ENCODE data around the gene CUL9. TPM values are rescaled to one million over a fixed set of nuclear protein-coding genes. Genes with fewer than 3 reads are reported as not detected.
A peak's percentile ranks its signal among the peaks of the same experiment; 100 is the strongest.

The CUL9 gene
- total RNA-seq, 2 donors from 2014 or later = 14.6 to 17.4 TPM

DNA sequence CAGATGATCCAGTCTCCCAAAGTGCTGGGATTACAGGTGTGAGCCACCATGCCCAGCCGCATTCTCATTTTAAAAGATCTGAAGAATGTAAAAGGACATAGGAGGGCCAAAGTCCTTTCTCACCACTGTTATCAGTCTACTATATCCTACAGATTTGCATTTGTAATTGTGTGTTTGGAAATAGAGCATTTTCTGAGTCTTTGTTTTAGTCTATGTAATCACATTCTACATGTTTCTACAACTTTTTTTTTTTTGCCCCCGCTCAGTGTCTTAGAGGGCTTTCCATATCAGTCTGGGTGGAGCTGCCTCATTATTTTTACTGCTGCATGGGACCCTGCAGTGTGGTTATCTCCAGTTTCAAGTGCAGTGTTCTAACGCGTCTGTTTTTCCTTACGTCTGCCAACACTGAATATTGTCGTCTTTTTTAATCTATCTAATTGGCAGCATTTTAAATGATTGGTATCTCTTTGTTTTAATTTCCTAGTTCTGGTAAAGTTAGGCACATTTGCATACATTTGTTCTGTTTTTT lies 7.8 kb downstream of the CUL9 start:
- no peak for DNase-seq
- ATAC-seq = no peak
- intact Hi-C loops (cut with DNase I) = no loop called here

DNA sequence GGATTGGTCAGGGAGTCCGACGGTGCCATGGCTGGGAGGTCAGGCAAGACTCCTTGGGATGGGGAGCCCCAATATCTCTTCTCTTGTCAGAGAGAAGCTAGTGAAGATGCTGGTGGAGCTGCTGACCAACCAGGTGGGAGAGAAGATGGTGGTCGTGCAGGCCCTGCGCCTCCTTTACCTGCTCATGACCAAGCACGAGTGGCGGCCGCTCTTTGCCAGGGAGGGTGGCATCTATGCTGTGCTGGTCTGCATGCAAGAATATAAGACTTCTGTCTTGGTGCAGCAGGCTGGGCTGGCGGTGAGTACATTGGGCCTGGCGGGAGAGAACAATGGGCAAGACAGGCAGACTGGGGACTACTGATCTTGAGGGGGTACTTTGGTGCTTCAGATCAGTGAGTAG lies 10.9 kb downstream of the CUL9 start:
- intact Hi-C loops (cut with DNase I) = no loop called here

DNA sequence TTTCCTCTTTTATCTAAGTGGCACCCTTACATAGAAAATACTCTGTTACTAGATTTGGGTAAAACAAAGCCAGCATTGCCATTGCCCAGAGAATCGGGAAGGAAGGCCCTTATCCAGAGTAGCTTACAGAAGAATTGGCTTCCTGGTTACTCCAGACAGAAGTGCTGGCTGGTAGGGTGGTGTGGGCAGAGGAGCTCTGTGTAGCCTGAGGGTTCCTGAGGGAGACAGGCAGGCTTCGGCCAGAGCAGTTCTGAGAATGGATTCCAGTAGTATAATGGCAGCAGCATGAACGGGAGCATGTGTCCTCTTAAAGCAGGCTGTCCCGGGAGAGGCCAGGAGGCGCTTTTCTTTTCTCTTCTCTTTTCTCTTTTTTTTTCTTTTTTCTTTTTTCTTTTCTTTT lies 11.9 kb downstream of the CUL9 start:
- DNase-seq (no peak), ATAC-seq (no peak)
- intact Hi-C loops (cut with DNase I) = no loop called here

More for the DNA sequence above, 10.9 kb downstream of the CUL9 start:
- DNase-seq (no peak), ATAC-seq (no peak)

DNA sequence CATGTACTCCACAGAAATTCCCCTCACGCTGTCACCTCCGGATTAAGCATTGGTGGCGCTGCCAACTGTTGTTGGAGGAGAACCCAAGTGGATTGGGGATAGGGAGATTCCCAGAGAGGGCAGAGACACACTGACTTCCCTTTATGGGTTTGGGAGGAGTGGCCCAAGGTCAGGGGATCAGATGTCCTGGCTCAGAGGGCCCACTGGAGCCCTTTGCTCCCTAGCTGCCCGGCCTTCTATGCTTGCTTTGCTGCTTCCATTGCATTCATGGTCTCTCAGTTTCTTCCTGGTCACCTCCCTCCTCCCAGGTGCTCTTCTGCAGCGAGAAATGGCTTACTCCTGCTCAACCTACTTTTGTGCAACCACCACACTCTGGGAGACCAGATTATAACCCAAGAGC lies 14.3 kb downstream of the CUL9 start:
- no peak for ATAC-seq
- intact Hi-C loops (cut with DNase I) = no loop called here
- DNase-seq = no peak

DNA sequence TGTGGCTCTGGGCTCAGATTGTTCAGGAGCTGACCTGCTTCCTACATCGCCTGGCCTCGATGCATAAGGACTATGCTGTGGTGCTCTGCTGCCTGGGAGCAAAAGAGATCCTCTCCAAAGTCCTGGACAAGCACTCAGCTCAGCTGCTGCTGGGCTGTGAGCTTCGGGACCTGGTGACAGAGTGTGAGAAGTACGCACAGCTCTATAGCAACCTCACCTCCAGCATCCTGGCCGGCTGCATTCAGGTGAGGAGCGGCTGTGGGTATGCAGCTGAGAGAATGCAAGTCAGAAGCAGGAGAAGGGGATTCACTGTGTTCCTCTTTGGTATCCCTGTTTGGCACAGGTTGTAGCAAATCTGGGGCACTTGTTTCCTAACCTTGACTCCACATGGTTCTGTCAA lies 17.9 kb downstream of the CUL9 start:
- intact Hi-C loops (cut with DNase I) = no loop called here
- no peak for ATAC-seq
- no peak for DNase-seq

DNA sequence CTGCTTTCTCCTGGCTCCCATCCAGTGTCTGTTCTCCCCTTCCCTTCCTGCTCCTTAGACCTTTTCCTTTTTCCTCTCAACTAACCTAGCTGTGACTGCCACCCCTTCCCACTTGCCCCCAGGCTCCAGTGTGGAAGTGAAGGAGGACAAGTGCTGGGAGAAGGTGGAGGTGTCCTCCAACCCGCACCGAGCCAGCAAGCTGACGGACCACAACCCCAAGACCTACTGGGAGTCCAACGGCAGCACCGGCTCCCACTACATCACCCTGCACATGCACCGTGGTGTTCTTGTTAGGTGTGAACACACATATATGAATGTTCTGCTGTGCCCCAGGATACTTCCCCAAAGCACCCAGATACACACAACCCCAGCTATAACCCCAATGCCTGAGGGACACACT lies 18.5 kb downstream of the CUL9 start:
- ATAC-seq (no peak), DNase-seq (no peak)
- intact Hi-C loops (cut with DNase I) = no loop called here

DNA sequence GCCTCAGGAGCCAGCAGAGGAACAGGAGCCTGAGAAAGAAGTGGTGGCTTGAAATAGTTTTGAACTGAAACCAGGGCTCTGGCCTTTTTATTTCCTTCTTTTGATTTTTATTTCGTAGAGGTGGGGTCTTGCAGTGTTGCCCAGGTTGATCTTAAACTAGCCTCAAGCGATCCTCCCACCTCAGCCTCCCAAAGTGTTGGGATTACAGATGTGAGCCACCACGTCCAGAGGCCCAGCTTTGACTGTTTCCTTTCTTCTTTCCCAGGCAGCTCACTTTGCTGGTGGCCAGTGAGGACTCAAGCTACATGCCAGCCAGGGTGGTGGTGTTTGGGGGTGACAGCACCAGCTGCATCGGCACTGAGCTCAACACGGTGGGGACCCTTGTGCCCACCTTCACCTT lies 20.5 kb downstream of the CUL9 start:
- intact Hi-C loops (cut with DNase I) = no loop called here
- DNase-seq (no peak), ATAC-seq (no peak)

DNA sequence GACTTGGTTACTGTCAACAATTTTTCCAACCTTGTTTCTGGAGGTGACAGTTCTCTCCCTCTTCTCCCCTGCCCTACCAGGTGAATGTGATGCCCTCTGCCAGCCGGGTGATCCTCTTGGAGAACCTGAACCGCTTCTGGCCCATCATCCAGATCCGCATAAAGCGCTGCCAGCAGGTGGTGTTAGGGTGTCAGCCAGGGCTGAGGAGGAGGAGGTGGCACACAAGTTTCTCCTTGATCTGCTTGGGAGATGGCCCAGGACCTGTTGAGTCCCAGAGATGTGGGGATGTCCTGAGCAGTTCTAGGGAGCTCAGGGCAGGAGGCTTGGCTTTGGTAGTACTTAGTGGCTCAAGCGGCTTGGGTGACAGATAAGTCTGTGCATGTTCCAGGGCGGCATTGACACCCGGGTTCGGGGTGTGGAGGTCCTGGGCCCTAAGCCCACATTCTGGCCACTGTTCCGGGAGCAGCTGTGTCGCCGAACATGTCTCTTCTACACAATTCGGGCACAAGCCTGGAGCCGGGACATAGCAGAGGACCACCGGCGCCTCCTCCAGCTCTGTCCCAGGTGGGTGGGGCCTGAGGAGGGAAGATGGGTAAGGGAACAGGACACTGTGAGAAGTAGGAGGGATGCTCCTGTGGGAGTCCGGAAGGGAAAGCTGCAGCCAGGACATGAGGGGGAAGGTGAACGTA lies 21.2 kb downstream of the CUL9 start:
- ATAC-seq (no peak), DNase-seq (no peak)
- intact Hi-C loops (cut with DNase I) = no loop called here

DNA sequence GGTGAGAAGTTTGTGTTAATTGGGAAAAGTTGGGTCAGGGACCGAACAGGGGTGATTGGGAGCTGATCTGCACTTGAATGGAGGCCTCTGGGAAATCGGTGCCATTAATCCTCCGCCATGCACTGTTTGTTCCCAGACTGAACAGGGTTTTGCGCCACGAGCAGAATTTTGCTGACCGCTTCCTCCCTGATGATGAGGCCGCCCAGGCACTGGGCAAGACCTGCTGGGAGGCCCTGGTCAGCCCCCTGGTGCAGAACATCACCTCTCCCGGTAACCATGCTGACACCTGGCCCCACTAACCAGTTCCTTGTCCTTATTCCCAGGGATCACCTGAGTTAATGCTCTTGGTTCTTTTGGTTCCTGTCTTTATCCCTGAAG lies 21.7 kb downstream of the CUL9 start:
- DNase-seq = no peak
- no peak for ATAC-seq
- intact Hi-C loops (cut with DNase I) = no loop called here

DNA sequence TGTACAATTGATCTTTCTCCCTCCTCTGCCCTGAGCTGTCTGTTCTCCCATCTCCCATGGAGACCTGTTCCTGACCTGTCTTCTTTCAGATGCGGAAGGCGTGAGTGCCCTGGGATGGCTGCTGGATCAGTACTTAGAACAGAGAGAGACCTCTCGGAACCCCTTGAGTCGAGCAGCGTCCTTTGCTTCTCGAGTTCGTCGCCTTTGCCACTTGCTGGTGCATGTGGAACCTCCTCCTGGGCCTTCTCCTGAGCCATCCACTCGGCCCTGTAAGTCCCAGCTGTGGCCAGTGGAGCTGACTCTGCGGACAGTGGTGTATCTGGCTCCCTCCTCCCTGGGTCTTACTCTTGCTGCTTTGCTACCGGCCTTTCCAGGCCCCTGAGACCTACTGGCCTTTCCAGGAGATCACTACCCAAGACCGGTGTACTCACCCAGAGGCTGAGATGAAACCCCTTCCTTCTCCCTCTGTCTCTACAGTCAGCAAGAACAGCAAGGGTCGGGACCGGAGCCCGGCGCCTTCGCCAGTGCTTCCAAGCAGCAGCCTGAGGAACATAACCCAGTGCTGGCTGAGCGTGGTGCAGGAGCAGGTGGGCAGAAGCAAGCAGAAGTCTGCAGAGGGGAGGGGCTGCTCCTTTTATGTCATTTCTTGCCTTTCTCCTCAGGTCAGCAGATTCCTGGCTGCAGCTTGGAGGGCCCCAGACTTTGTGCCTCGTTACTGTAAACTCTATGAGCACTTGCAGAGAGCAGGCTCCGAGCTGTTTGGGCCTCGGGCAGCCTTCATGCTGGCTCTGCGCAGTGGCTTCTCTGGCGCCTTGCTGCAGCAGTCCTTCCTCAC lies 22.5 kb downstream of the CUL9 start:
- intact Hi-C loops (cut with DNase I) = no loop called here
- DNase-seq = no peak
- ATAC-seq = no peak

DNA sequence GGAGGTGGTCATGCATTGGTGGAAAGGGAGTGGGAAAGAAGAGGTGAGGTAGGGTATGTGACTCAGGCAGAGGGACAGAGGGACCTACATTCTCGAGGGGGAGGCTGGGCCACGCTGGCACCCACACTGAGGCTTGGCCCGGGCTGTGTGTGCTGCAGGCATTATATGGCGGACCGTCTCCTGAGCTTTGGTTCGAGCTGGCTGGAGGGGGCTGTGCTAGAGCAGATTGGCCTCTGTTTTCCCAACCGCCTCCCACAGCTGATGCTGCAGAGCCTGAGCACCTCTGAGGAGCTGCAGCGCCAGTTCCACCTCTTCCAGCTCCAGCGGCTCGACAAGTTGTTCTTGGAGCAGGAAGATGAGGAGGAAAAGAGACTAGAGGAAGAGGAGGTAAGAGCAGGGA lies 23.9 kb downstream of the CUL9 start:
- intact Hi-C loops (cut with DNase I) = no loop called here

DNA sequence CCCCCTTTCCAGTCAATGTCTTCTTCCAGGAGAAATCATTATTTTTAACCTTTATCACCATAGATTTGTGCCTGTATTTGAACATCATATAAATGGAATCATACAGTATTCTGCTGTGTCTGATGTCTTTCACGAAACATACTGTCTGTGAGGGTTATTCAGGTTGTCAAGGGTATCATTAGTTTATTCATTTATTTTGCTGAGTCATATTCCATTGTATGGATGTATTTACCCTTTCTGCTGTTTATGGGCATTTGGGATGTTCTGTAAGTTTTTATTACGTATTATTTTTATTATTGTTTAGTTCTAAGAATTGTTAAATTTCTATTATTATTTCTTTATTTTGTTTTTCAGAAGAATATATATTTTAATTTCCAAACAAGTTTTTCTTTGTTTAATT lies 25.3 kb downstream of the CUL9 start:
- ATAC-seq (no peak), DNase-seq (no peak)
- intact Hi-C loops (cut with DNase I) = no loop called here

More for the DNA sequence above, 23.9 kb downstream of the CUL9 start:
- ATAC-seq (peak in 1 of 2 donors; percentile 15), DNase-seq (no peak)

DNA sequence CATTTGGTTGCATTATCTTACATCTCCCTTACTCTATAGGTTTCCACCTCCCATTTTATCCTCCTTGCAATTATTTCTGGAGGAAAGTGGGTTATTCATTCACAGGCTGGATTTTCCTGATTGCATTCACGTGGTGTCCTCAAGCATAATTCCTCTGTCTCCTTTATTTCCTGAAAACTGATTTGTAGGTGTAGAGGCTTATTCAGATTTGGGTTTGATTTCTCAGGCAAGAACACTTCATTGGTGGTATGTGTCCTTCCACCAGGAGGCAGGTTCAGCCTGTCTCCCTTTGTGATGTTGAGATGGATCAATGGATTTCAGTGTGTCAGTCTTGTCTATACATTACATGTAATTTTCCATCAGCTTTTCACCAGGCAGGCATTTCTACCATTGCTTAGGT lies 30.0 kb downstream of the CUL9 start:
- intact Hi-C loops (cut with DNase I) = no loop called here
- ATAC-seq (no peak), DNase-seq (no peak)

DNA sequence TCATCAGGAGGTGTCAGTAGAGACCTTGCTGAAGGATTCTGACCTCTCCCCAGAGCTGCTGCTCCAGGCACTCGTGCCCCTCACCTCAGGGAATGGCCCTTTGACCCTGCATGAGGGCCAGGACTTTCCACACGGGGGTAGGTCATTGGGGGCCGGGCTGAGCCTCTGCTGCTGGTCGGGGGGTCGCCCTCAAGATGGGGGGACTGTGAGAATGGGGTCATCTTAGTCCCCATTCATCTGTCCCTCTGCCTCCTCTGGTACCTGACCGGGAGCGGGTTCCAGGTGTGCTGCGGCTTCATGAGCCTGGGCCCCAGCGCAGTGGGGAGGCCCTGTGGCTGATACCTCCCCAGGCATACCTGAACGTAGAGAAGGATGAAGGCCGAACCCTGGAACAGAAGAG lies 31.4 kb downstream of the CUL9 start:
- DNase-seq (no peak), ATAC-seq (no peak)
- intact Hi-C loops (cut with DNase I) = no loop called here

DNA sequence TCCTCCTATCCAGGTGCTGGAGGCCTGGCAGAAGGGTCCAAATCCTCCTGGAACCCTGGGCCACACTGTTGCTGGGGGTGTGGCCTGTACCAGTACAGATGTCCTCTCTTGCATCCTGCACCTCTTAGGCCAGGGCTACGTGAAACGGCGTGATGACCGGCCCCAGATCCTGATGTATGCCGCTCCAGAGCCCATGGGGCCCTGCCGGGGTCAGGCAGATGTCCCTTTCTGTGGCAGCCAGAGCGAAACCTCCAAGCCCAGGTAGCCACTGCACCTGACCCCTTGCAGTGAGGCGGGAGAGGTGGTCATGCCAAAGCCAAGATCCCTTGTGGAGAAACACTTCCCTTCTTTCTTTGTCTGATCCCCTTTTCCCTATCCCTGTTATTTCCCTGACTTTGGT lies 33.1 kb downstream of the CUL9 start:
- intact Hi-C loops (cut with DNase I) = no loop called here
- no peak for ATAC-seq

DNA sequence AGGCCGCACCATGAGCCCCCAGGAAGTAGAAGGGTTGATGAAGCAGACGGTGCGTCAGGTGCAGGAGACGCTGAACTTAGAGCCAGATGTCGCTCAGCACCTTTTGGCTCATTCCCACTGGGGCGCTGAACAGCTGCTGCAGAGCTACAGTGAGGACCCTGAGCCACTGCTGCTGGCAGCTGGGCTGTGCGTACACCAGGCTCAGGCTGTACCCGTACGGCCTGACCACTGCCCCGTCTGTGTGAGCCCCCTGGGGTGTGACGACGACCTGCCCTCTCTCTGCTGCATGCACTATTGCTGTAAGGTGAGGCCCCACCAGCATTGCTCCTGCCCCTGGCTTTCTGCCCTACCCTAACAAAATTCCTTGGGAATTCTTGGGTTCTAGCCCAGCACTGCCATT lies 34.2 kb downstream of the CUL9 start:
- DNase-seq = no peak
- intact Hi-C loops (cut with DNase I) = no loop called here
- no peak for ATAC-seq

More for the DNA sequence above, 33.1 kb downstream of the CUL9 start:
- no peak for DNase-seq

DNA sequence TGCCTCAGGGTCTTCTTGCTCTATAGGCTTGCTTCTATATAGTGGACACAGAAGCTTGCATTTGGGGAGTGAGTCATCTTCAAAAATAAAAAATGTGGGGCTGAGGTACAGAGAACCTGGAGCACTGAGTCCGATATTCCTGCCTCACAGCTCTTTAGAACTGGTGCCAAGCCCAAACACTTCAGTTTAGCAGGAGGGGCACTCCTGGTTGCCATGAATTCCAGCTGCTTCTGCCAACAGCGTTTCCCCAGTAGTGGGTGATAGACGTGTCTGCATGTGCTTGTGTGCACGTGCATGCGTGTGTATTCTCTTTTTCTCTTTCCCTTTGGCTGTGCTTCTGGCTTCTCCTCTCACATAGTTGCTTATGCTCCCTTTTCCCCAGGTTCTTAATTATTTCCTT lies 35.4 kb downstream of the CUL9 start:
- DNase-seq (no peak), ATAC-seq (no peak)
- intact Hi-C loops (cut with DNase I) = no loop called here

DNA sequence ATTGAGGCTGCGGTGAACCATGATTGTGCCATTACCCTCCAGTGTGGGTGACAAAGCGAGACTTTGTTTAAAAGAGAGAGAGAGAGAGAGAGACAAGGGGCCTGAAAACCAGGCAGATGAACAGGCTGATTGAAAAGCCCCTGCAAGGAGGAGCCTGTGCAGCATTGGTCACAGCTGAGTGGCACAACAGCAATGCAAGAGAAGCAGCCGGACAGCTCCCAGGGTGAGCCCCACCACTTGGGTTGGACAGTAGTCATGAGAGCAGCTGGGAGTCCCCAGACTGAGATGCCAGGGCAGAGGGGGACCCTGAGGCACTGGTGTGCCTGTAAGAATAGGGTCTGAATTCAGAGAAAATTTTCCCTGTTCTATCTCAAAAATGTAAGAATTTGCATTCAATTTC lies 37.1 kb downstream of the CUL9 start:
- DNase-seq (no peak), ATAC-seq (no peak)
- intact Hi-C loops (cut with DNase I) = no loop called here

DNA sequence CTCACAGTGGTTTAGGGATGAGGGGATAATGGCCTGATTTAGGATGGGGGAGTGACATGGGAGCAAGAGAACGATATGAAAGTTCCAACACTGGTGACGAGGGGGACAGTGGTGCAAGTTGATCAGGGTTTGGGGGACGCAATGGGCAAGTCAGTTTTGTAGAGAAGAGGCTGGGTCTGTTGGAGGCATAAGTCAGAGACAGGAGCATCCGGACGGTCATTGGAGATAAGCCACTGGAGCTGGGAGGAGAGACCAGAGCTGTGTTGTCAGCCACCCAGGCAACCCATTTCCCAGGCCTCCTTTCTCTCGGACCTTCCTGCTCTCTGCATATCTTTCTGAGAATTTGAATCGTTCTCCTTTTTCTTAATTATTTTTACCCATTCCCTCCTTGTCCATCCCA lies 37.8 kb downstream of the CUL9 start:
- ATAC-seq (no peak), DNase-seq (no peak)
- intact Hi-C loops (cut with DNase I) = no loop called here

DNA sequence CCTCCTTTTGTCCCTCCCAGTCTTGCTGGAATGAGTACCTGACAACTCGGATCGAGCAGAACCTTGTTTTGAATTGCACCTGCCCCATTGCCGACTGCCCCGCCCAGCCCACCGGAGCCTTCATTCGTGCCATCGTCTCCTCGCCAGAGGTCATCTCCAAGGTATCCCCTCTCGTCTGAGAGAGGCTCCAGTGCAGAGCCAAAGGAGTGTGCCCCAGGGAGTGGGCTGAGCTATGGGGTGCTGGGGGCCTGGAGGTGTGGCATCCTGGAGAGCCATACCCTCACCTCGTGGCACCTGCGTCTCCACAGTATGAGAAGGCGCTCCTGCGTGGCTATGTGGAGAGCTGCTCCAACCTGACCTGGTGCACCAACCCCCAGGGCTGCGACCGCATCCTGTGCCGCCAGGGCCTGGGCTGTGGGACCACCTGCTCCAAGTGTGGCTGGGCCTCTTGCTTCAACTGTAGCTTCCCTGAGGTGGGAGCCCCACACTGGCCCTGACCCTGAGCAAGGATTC lies 38.5 kb downstream of the CUL9 start:
- ATAC-seq (no peak), DNase-seq (no peak)
- intact Hi-C loops (cut with DNase I) = no loop called here
